PC-9 (cell line): ENCODE measurements around the gene UTY.
"Not testable (repeated sequence)": the region's sequence is repeated elsewhere in the genome, so short reads cannot be mapped to it uniquely, and the experiment has no call there.

Experiments
- CTCF ChIP-seq: fragments of 200-600 bp; sonication (generic); conservative IDR thresholded peaks from 2 replicates; pipeline ENCODE4 v1.6.1; 2017; ENCODE audit warnings: mixed run types, antibody characterized with exemption, mild to moderate bottlenecking, moderate library complexity
- EZH2 ChIP-seq: fragments of 200-600 bp; sonication (generic); IDR thresholded peaks from 2 replicates; pipeline ENCODE4 v1.8.0; 2017; ENCODE audit warnings: antibody characterized with exemption, low read depth

GRCh38 chrY:13282151-13283054 lies 197.4 kb downstream of the UTY start:
- not testable (repeated sequence) for TF ChIP-seq CTCF, EZH2
